DND-41 (cell line): ENCODE data around the gene MCTP1.

ENCODE experiments used
- EZH2 ChIP-seq: IDR thresholded peaks from 3 replicates; pipeline ENCODE4 v1.6.1; 2012; ENCODE audit warnings: borderline replicate concordance, low read depth, mild to moderate bottlenecking, moderate library complexity, low read length, inconsistent platforms; ENCODE audit not compliant: severe bottlenecking
- TF ChIP-seq, protein P1 (sequence below): IDR thresholded peaks from 2 replicates; pipeline ENCODE4 v1.5.1; 2012; ENCODE audit warnings: borderline replicate concordance, low read length, moderate library complexity, mild to moderate bottlenecking; ENCODE audit not compliant: poor library complexity, severe bottlenecking; ENCODE audit errors: extremely low read depth

DNA sequence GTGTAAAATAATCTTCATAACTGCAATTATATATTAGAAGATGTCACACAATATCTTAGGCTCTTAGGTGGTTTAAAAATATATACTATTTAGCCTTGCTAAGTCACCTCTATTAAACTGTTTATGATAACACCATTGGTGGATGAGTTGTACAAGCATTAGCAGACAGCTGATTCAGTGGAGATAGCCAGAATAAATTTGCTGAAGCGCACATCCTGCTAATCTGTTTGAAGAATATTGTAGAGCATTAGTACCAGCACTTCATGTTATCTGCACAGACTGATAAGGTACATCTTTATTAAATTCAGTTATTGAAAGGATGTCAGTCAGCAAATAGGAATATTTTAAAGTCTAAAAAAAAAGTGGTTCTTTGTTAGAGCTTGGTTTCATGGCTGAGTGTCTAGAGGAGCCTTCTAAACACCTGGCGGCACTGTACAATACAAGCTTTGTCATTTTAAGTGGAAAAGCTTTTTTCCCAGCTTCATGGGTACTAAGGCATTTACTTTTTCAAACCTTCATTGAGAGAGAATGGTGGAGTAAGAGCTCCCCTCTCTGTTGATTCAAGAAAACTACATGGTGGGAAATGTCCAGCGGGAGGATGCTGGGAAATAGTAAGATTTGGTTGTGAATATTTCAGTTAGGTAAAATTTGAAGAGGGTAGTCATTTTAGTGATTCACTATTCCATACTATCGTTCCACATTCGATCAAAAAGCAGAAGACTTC lies 391.3 kb downstream of the MCTP1 start:
- TF ChIP-seq EZH2: no peak
- TF ChIP-seq, protein P1, sequence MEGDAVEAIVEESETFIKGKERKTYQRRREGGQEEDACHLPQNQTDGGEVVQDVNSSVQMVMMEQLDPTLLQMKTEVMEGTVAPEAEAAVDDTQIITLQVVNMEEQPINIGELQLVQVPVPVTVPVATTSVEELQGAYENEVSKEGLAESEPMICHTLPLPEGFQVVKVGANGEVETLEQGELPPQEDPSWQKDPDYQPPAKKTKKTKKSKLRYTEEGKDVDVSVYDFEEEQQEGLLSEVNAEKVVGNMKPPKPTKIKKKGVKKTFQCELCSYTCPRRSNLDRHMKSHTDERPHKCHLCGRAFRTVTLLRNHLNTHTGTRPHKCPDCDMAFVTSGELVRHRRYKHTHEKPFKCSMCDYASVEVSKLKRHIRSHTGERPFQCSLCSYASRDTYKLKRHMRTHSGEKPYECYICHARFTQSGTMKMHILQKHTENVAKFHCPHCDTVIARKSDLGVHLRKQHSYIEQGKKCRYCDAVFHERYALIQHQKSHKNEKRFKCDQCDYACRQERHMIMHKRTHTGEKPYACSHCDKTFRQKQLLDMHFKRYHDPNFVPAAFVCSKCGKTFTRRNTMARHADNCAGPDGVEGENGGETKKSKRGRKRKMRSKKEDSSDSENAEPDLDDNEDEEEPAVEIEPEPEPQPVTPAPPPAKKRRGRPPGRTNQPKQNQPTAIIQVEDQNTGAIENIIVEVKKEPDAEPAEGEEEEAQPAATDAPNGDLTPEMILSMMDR: peak; percentile 42
